Naive thymus-derived CD4-positive, alpha-beta T cell (primary cell): ENCODE measurements around the gene TCEAL1. TPM values are rescaled to one million over a fixed set of nuclear protein-coding genes. Genes with fewer than 3 reads are reported as not detected.
"Not testable (repeated sequence)": the region's sequence is repeated elsewhere in the genome, so short reads cannot be mapped to it uniquely, and the experiment has no call there.

Source experiments
- ATAC-seq: fragments of 150-1000 bp; cut with Tn5 transposase; 2 replicates; pipeline ENCODE4 v1.10.0; 2021; ENCODE audit warnings: mild to moderate bottlenecking, moderate library complexity
- CTCF ChIA-PET: fragments of 350-600 bp; sonication (Branson Sonifier 250); formaldehyde crosslinking; loops from one replicate; lab custom pipeline; 2021; ENCODE audit warnings: antibody characterized with exemption; lab: Charles Lee
- POLR2A ChIA-PET: fragments of 350-600 bp; sonication (Branson Sonifier 250); formaldehyde crosslinking; loops from one replicate; lab custom pipeline; 2021; ENCODE audit warnings: antibody characterized with exemption, inconsistent platforms; lab: Charles Lee
- DNase-seq, 9 donors: peaks; one replicate each; pipeline versions ENCODE4 v3.0.0 to v3.0.0-alpha.2; 2020 to 2022; ENCODE audit warnings: mixed read lengths in 1 of 9
- H3K27ac ChIP-seq: one replicate; pipeline ENCODE4 v1.7.0; 2013; ENCODE audit warnings: mild to moderate bottlenecking, low read depth, low read length, moderate library complexity
- H3K27me3 ChIP-seq, 2 donors: one replicate each; pipeline ENCODE4 v1.7.0; 2013; ENCODE audit warnings: low read length in 2 of 2, mild to moderate bottlenecking in 2 of 2, moderate library complexity in 2 of 2; ENCODE audit not compliant: control insufficient read depth in 2 of 2, insufficient read depth in 2 of 2
- H3K36me3 ChIP-seq, 3 experiments: 1 replicate in 2 of 3; 2 replicates in 1 of 3; pipeline ENCODE4 v1.7.0; 2013; ENCODE audit warnings: low read length in 3 of 3, mild to moderate bottlenecking in 3 of 3, moderate library complexity in 1 of 3; ENCODE audit not compliant: insufficient read depth in 3 of 3, control insufficient read depth in 2 of 3
- H3K4me1 ChIP-seq, 2 donors: one replicate each; pipeline ENCODE4 v1.7.0; 2013; ENCODE audit warnings: low read length in 2 of 2, mild to moderate bottlenecking in 2 of 2, moderate library complexity in 1 of 2; ENCODE audit not compliant: control insufficient read depth in 2 of 2, insufficient read depth in 2 of 2
- H3K4me3 ChIP-seq: 2 replicates; pipeline ENCODE4 v1.7.0; 2013; ENCODE audit warnings: mild to moderate bottlenecking, low read length
- H3K9me3 ChIP-seq, 3 experiments: 1 replicate in 2 of 3; 2 replicates in 1 of 3; pipeline ENCODE4 v1.7.0; 2013; ENCODE audit warnings: low read length in 3 of 3; ENCODE audit not compliant: control insufficient read depth in 2 of 3
- H3K27ac Mint-ChIP-seq, 9 donors: one replicate each; pipeline ENCODE4 v1.8.0; 2020 to 2022; ENCODE audit warnings: mixed read lengths in 9 of 9, mild to moderate bottlenecking in 8 of 9, moderate library complexity in 5 of 9, inconsistent platforms in 2 of 9
- H3K27me3 Mint-ChIP-seq, 5 donors: one replicate each; pipeline ENCODE4 v1.8.0; 2021 to 2022; ENCODE audit warnings: mixed read lengths in 5 of 5, mild to moderate bottlenecking in 1 of 5
- H3K36me3 Mint-ChIP-seq, 5 donors: one replicate each; pipeline ENCODE4 v1.8.0; 2020 to 2022; ENCODE audit warnings: mixed read lengths in 5 of 5, mild to moderate bottlenecking in 3 of 5, inconsistent platforms in 1 of 5
- H3K4me1 Mint-ChIP-seq, 7 donors: one replicate each; pipeline ENCODE4 v1.8.0; 2020 to 2022; ENCODE audit warnings: mixed read lengths in 7 of 7, mild to moderate bottlenecking in 3 of 7, inconsistent platforms in 1 of 7
- H3K4me3 Mint-ChIP-seq, 10 donors: one replicate each; pipeline ENCODE4 v1.8.0; 2020 to 2022; ENCODE audit warnings: mild to moderate bottlenecking in 10 of 10, mixed read lengths in 10 of 10, moderate library complexity in 6 of 10, inconsistent platforms in 2 of 10
- H3K9me3 Mint-ChIP-seq, 11 donors: one replicate each; pipeline ENCODE4 v1.8.0; 2020 to 2022; ENCODE audit warnings: mixed read lengths in 11 of 11, mild to moderate bottlenecking in 4 of 11, inconsistent platforms in 1 of 11, moderate library complexity in 1 of 11
- intact Hi-C, 2 donors: fragments of 100-400 bp; cut with micrococcal nuclease; formaldehyde crosslinking; loops; one replicate each; pipeline ENCODE4 v1.15.1; 2023
- polyA plus RNA-seq, 2 donors: library from polyadenylated mRNA; unstranded; fragments of 300-500 nt; fragmentation: Illumina TruSeq; gene quantifications; one replicate each; pipeline ENCODE4 v1.2.3, GENCODE V29; 2021
- total RNA-seq, 6 experiments: library from RNA in 5 of 6; stranded (reverse) in 5 of 6; gene quantifications; 1 replicate in 5 of 6; 2 replicates in 1 of 6; pipeline ENCODE4 v1.2.3 and lab custom pipeline; 2021 to 2026

TCEAL1 gene
- total and polyA plus RNA-seq, 7 experiments from 2014 or later = 3.3 to 20.6 (median 13.5) TPM

DNA sequence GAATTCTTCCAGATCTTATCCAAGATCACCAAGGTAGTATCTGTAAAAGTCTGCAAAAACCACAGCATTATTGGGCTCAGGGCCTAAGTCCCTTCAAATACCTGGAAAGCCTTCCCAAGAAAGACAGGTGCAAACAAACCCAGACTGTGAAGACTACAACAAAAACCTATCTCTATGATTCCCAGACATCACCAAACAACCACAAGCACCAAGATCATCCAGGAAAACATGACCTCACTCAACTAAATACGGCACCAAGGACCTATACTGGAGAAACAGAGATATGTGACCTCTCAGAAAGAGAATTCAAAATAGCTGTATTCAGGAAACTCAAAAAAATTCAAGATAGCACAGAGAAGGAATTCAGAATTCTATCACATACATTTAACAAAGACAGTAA is 15.3 kb downstream of the TCEAL1 start:
- CTCF ChIA-PET = no interaction called here
- no peaks in the 10 kb centered on the region for H3K27me3 ChIP-seq
- H3K27ac ChIP-seq = no peak overlapping the region
- H3K4me3 Mint-ChIP-seq = no peak overlapping the region
- DNase-seq = no peak
- H3K9me3 ChIP-seq = no peaks in the 10 kb centered on the region
- no peaks in the 10 kb centered on the region for H3K9me3 Mint-ChIP-seq
- H3K4me3 ChIP-seq = no peak overlapping the region
- no peak overlapping the region for H3K27ac Mint-ChIP-seq
- H3K27me3 Mint-ChIP-seq = peaks cover 0 to 19% (median 3%) of the 10 kb centered on the region in 5 donors
- ATAC-seq = no peak
- H3K36me3 ChIP-seq = no peaks in the 10 kb centered on the region
- no peaks in the 10 kb centered on the region for H3K4me1 ChIP-seq
- POLR2A ChIA-PET = no interaction called here
- H3K4me1 Mint-ChIP-seq = no peaks in the 10 kb centered on the region
- no peaks in the 10 kb centered on the region for H3K36me3 Mint-ChIP-seq
- intact Hi-C loops = no loop called here

DNA sequence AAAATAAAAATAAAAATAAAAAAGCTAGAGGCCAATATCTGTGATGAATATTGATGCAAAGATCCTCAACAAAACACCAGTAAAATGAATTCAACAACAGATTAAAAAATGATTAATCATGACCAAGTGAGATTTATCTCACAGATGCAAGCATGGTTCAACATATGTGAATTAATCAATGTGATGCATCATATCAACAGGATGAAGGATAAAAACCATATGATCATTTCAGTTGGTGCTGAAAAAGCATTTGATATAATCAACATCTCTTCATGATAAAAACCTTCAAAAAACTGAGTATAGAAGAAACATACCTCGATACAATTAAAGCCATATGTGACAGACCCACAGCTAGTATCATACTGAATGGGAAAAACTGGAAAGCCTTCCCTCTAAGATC is 18.9 kb downstream of the TCEAL1 start:
- Histone ChIP-seq H3K9me3 (no peaks in the 10 kb centered on the region), H3K27me3 (no peaks in the 10 kb centered on the region), H3K27ac (no peak overlapping the region), H3K36me3 (no peaks in the 10 kb centered on the region), H3K4me3 (no peak overlapping the region), H3K4me1 (no peaks in the 10 kb centered on the region)
- Mint-ChIP-seq H3K4me3 (no peak overlapping the region), H3K27me3 (peaks cover 0 to 19% (median 3%) of the 10 kb centered on the region in 5 donors), H3K4me1 (no peaks in the 10 kb centered on the region), H3K36me3 (no peaks in the 10 kb centered on the region), H3K27ac (no peak overlapping the region), H3K9me3 (no peaks in the 10 kb centered on the region)
- no peak for DNase-seq
- ATAC-seq = no peak
- ChIA-PET POLR2A (no interaction called here), CTCF (no interaction called here)
- intact Hi-C loops = no loop called here

DNA sequence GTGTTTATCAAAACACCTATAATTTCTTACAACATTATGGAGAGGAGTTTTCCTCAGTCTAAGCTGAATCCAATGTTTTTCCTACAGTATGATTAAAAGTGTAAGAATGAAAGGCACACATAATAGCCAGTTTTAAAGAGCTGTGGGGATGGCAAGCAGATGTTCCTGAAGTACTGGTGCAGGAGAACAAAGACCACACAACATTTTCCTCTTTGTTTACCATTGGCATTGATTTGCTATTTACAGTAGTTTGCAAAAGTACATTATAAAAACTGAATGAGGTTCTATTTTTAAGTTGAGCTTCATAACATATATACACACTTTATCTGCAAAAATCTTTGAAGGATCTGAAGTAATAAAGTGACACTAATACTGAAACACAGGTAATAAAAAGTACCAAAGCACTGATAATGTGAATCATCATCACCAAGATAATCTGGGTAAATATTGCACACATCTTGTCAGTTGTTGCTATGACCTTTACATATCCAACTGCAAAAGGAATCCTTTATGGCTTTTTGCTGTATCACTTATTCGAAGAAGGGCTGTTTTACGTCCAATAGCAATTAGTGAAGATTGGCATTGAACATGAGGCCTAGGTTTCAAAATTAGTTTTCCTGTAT is 22.5 kb downstream of the TCEAL1 start:
- intact Hi-C loops = no loop called here
- peaks cover 0 to 4% (median 0%) of the 10 kb centered on the region in 7 donors for H3K4me1 Mint-ChIP-seq
- no peaks in the 10 kb centered on the region for H3K36me3 ChIP-seq
- DNase-seq = no peak
- H3K9me3 Mint-ChIP-seq = peaks cover 0 to 4% (median 0%) of the 10 kb centered on the region in 11 donors
- H3K27ac Mint-ChIP-seq = no peak overlapping the region
- CTCF ChIA-PET = no interaction called here
- H3K27me3 Mint-ChIP-seq = peaks cover 0 to 10% (median 0%) of the 10 kb centered on the region in 5 donors
- H3K4me3 ChIP-seq = no peak overlapping the region
- no peak for ATAC-seq
- H3K36me3 Mint-ChIP-seq = no peaks in the 10 kb centered on the region
- H3K9me3 ChIP-seq = no peaks in the 10 kb centered on the region
- H3K27me3 ChIP-seq = no peaks in the 10 kb centered on the region
- no peaks in the 10 kb centered on the region for H3K4me1 ChIP-seq
- POLR2A ChIA-PET = no interaction called here
- no peak overlapping the region for H3K4me3 Mint-ChIP-seq
- no peak overlapping the region for H3K27ac ChIP-seq

DNA sequence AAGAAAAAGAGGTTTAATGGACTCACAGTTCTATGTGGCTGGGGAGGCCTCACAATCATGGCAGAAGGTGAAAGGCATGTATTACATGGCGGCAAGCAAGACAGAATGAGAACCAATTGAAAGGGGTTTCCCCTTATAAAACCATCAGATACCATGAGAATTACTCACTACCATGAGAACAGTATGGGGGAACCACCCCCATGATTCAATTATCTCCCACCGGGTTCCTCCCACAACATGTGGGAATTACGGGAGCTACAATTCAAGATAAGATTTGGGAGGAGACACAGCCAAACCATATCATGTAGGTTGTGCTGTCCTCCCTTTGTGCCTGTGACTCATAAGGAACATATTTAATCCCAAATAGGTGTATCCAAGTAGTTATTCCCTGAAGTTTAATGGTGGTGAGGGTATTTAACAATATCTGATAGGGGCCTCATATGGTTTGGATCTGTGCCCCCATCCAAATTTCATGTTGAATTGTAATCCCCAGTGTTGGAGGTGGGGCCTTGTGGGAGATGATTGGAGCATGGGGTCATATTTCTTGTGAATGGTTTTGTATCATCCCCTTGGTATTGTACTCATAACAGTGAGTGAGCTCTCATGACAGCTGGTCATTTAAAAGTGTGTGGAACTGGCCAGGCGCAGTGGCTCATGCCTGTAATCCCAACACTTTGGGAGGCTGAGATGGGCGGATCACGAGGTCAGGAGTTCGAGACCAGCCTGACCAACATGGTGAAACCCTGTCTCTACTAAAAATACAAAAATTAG is 26.6 kb downstream of the TCEAL1 start:
- H3K4me1 Mint-ChIP-seq, POLR2A ChIA-PET, intact Hi-C loops, H3K27me3 ChIP-seq, CTCF ChIA-PET, H3K9me3 ChIP-seq, H3K36me3 ChIP-seq, H3K27ac ChIP-seq, H3K4me1 ChIP-seq, DNase-seq, H3K27me3 Mint-ChIP-seq, ATAC-seq, H3K4me3 Mint-ChIP-seq, H3K9me3 Mint-ChIP-seq, H3K36me3 Mint-ChIP-seq, H3K27ac Mint-ChIP-seq, H3K4me3 ChIP-seq: not testable (repeated sequence)

DNA sequence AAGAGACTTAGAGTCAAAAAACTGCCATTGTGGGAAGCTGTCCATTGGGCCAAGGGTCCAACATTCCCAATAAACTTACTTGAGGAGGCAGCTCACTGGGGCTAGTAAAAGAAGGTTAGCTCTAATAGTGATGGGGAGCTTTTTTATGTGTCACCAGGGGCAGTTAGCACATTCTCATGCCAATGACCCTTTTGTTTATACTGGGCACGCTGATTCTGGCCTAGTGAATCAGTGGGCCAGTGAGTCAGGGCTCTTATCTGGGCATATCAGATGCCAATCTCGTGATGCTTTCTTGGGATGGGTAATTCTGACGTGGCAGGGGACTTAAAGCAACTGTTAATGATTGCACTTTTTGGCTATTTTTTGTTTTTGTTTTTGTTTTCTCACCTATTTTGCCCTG is 27.8 kb downstream of the TCEAL1 start:
- Histone ChIP-seq H3K36me3 (no peaks in the 10 kb centered on the region), H3K9me3 (no peaks in the 10 kb centered on the region), H3K27ac (no peak overlapping the region), H3K4me3 (no peak overlapping the region), H3K27me3 (no peaks in the 10 kb centered on the region), H3K4me1 (no peaks in the 10 kb centered on the region)
- Mint-ChIP-seq H3K9me3 (peaks cover 0 to 4% (median 0%) of the 10 kb centered on the region in 11 donors), H3K27ac (peak overlapping the region in 1 of 9 donors; percentile 22), H3K4me1 (peaks cover 0 to 10% (median 0%) of the 10 kb centered on the region in 7 donors), H3K4me3 (peak overlapping the region in 1 of 10 donors; percentile 51), H3K27me3 (peaks cover 0 to 7% (median 0%) of the 10 kb centered on the region in 5 donors), H3K36me3 (no peaks in the 10 kb centered on the region)
- intact Hi-C loops = no loop called here
- DNase-seq = no peak
- ChIA-PET POLR2A (no interaction called here), CTCF (no interaction called here)
- no peak for ATAC-seq

DNA sequence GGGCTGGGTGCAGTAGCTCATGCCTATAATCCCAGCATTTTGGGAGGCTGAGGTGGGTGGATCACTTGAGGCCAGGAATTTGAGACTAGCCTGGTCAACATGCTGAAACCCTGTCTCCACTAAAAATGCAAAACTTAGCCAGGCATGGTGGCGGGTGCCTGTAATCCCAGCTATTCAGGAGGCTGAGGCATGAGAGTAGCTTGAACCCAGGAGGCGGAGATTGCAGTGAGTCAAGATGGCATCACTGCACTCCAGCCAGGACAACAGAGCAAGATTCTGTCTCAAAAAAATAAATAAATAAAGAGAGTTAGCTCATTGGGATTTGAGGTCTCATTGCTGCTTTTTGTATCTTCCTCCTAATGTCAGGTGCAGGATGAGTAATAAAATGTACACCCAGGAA is 28.3 kb downstream of the TCEAL1 start:
- H3K4me3 Mint-ChIP-seq = peak overlapping the region in 1 of 10 donors; percentile 51
- H3K27ac Mint-ChIP-seq, H3K9me3 Mint-ChIP-seq, H3K4me3 ChIP-seq, H3K36me3 Mint-ChIP-seq, intact Hi-C loops, H3K36me3 ChIP-seq, ATAC-seq, H3K4me1 ChIP-seq, H3K9me3 ChIP-seq, H3K27me3 ChIP-seq, H3K4me1 Mint-ChIP-seq, H3K27ac ChIP-seq, POLR2A ChIA-PET, H3K27me3 Mint-ChIP-seq, CTCF ChIA-PET, DNase-seq: not testable (repeated sequence)
